Retina (tissue), 1 donor: ENCODE measurements around the gene AXL.

Experiments
- DNase-seq: peaks from one replicate; pipeline ENCODE4 v3.0.0-alpha.2; 2016

AXL gene

GRCh38 chr19:41235480-41235879 is 16.5 kb downstream of the AXL start:
- no peak for DNase-seq

- DNase-seq, result no peak
Observed at GRCh38 chr19:41238244-41238643, 19.2 kb downstream of the AXL start.

GRCh38 chr19:41239363-41239762 is 20.3 kb downstream of the AXL start:
- DNase-seq, result no peak

- no peak for DNase-seq
Observed at GRCh38 chr19:41239961-41240574, 21.0 kb downstream of the AXL start.

GRCh38 chr19:41241859-41242258 is 22.8 kb downstream of the AXL start:
- DNase-seq, result no peak

- DNase-seq, result no peak
Observed at GRCh38 chr19:41244117-41244516, 25.1 kb downstream of the AXL start.

GRCh38 chr19:41245843-41246242 is 26.8 kb downstream of the AXL start:
- DNase-seq, result no peak

- no peak for DNase-seq
Observed at GRCh38 chr19:41248895-41249294, 29.9 kb downstream of the AXL start.

GRCh38 chr19:41249707-41250423 is 30.8 kb downstream of the AXL start:
- no peak for DNase-seq

GRCh38 chr19:41253660-41254059 is 34.6 kb downstream of the AXL start:
- no peak for DNase-seq

GRCh38 chr19:41255171-41255570 is 36.1 kb downstream of the AXL start:
- no peak for DNase-seq

- no peak for DNase-seq
Observed at GRCh38 chr19:41261474-41262190, 42.6 kb downstream of the AXL start.

- DNase-seq, result peak; percentile 89
Observed at GRCh38 chr19:41263042-41263849, 44.2 kb downstream of the AXL start.

- peak; percentile 100 for DNase-seq
Observed at GRCh38 chr19:41263850-41264580, 45.0 kb downstream of the AXL start, which contains the start of gene HNRNPUL1. TSS of gene HNRNPUL1 (plus strand) at chr19:41264372. CDS start at chr19:41264504, 132 bp downstream.

GRCh38 chr19:41264581-41265394 is 45.8 kb downstream of the AXL start:
- no peak for DNase-seq

GRCh38 chr19:41265395-41266153 is 46.6 kb downstream of the AXL start:
- DNase-seq, result peak; percentile 45

GRCh38 chr19:41269055-41269454 is 50.0 kb downstream of the AXL start:
- no peak for DNase-seq

GRCh38 chr19:41269571-41269970 is 50.5 kb downstream of the AXL start:
- DNase-seq, result no peak

- no peak for DNase-seq
Observed at GRCh38 chr19:41273076-41273475, 54.1 kb downstream of the AXL start.

- no peak for DNase-seq
Observed at GRCh38 chr19:41274802-41275201, 55.8 kb downstream of the AXL start.

- DNase-seq, result no peak
Observed at GRCh38 chr19:41276231-41276630, 57.2 kb downstream of the AXL start.
